Testis (tissue), 2 donors: Measurements from ENCODE around the gene PZP.

Experiments
- POLR2A ChIP-seq: fragments of 450-650 bp; IDR thresholded peaks from one replicate; pipeline ENCODE4 v1.6.1; 2017; ENCODE audit warnings: antibody characterized with exemption, mild to moderate bottlenecking, moderate library complexity
- TF ChIP-seq, protein P1 (sequence below), 3 experiments: fragments of 450-650 bp in 2 of 3; fragments of 200-600 bp in 1 of 3; sonication (generic) in 1 of 3; IDR thresholded peaks; one replicate each; pipeline ENCODE4 v1.5.1; 2016 to 2019; ENCODE audit warnings: antibody characterized with exemption in 3 of 3, mild to moderate bottlenecking in 2 of 3, moderate library complexity in 1 of 3

DNA sequence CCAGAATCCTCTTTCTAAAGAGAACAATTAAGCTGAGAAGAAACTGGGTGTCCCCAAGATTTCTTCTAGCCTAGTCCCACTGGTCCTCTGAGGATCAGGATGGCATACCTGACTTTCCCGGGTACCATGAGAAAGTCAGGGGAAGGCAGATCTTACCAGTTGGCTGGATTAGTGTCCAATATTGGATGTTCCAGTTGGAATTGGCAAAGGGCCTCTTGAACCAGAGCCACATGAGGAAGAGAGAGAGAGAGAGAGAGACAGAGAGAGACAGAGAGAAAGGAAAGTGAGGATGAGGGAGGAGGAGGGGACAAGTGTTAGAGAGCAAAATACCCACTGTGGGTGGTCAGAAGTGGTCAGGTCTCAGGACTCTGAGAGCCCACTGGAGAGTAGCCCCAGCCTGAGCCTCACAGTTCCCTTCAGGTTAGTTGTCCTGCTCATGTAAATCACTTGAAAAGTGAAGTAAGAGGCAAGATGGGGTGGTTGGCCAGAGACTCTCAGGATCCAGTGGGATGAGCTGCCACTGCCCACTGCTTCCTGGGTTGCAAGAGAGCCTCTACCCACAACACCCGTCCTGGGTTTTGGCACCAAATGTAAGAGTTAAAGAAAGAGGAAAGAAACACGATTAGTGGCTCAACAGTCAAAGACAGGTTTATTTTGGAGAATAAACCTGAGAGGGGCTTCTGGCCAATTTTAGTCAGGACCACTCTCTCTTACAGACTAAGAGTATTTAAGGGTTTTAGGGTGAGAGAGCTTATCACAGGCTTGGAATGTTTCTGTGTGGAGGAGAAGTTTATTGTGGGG lies 64.1 kb downstream of the PZP start:
- TF ChIP-seq, protein P1, sequence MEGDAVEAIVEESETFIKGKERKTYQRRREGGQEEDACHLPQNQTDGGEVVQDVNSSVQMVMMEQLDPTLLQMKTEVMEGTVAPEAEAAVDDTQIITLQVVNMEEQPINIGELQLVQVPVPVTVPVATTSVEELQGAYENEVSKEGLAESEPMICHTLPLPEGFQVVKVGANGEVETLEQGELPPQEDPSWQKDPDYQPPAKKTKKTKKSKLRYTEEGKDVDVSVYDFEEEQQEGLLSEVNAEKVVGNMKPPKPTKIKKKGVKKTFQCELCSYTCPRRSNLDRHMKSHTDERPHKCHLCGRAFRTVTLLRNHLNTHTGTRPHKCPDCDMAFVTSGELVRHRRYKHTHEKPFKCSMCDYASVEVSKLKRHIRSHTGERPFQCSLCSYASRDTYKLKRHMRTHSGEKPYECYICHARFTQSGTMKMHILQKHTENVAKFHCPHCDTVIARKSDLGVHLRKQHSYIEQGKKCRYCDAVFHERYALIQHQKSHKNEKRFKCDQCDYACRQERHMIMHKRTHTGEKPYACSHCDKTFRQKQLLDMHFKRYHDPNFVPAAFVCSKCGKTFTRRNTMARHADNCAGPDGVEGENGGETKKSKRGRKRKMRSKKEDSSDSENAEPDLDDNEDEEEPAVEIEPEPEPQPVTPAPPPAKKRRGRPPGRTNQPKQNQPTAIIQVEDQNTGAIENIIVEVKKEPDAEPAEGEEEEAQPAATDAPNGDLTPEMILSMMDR (IDR thresholded peaks at IDR 0.05): no peak
- TF ChIP-seq POLR2A: no peak
